Neural cell (in vitro differentiated cells): ENCODE measurements around the gene SCNN1A.

ENCODE experiments used
- EP300 ChIP-seq: fragments of 450-650 bp; conservative IDR thresholded peaks from 2 replicates; pipeline ENCODE4 v1.6.1; 2014; ENCODE audit warnings: antibody characterized with exemption, mild to moderate bottlenecking, moderate library complexity; ENCODE audit not compliant: poor library complexity, severe bottlenecking
- EZH2 ChIP-seq: fragments of 200-600, 300-800 bp; shearing (Covaris generic), sonication (generic); IDR thresholded peaks from 2 replicates; pipeline ENCODE4 v1.6.1; 2014; ENCODE audit warnings: antibody characterized with exemption, low read length, borderline replicate concordance, mild to moderate bottlenecking; ENCODE audit not compliant: insufficient read depth, poor library complexity, severe bottlenecking
- MXI1 ChIP-seq: fragments of 450-650 bp; conservative IDR thresholded peaks from 2 replicates; pipeline ENCODE4 v1.6.1; 2014; ENCODE audit warnings: antibody characterized with exemption, mild to moderate bottlenecking; ENCODE audit not compliant: poor library complexity, severe bottlenecking
- POLR2AphosphoS5 ChIP-seq: IDR thresholded peaks from 2 replicates; pipeline ENCODE4 v1.6.1; 2012
- RAD21 ChIP-seq: fragments of 450-650 bp; conservative IDR thresholded peaks from 2 replicates; pipeline ENCODE4 v1.6.1; 2014; ENCODE audit warnings: antibody characterized with exemption, mild to moderate bottlenecking, moderate library complexity
- SMC3 ChIP-seq: fragments of 450-650 bp; conservative IDR thresholded peaks from 2 replicates; pipeline ENCODE4 v1.6.1; 2014; ENCODE audit warnings: antibody characterized with exemption, mild to moderate bottlenecking, moderate library complexity; ENCODE audit not compliant: poor library complexity
- TAF1 ChIP-seq: IDR thresholded peaks from 2 replicates; pipeline ENCODE4 v1.6.1; 2012; ENCODE audit warnings: low read depth
- TF ChIP-seq, protein P1 (sequence below): fragments of 450-650 bp; IDR thresholded peaks from 2 replicates; pipeline ENCODE4 v1.5.1; 2014; ENCODE audit warnings: antibody characterized with exemption, mild to moderate bottlenecking, moderate library complexity; ENCODE audit not compliant: poor library complexity, severe bottlenecking
- TF ChIP-seq, protein P2 (sequence below): IDR thresholded peaks from 2 replicates; pipeline ENCODE4 v1.6.1; 2012; ENCODE audit warnings: borderline replicate concordance

DNA sequence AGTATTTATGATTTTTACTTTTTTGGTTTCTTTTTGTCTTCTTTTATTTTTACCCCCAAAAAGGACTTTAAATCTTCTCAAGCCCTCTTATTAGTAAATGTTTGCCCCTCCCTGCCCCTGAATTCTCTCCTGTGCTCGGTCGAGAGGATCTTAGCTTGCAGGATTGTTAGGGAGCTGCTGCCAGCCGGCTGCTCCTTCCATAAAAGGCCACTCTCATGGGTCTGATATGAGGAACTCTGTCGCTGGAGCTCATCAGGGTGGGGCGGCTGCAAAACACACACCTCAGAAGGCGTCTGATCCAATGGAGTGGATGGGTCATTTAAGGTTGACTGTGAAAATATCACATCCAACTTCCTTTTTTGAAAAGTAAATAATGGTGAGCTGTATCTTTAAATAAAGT lies 17.1 kb upstream of the SCNN1A start:
- TF ChIP-seq, protein P1, sequence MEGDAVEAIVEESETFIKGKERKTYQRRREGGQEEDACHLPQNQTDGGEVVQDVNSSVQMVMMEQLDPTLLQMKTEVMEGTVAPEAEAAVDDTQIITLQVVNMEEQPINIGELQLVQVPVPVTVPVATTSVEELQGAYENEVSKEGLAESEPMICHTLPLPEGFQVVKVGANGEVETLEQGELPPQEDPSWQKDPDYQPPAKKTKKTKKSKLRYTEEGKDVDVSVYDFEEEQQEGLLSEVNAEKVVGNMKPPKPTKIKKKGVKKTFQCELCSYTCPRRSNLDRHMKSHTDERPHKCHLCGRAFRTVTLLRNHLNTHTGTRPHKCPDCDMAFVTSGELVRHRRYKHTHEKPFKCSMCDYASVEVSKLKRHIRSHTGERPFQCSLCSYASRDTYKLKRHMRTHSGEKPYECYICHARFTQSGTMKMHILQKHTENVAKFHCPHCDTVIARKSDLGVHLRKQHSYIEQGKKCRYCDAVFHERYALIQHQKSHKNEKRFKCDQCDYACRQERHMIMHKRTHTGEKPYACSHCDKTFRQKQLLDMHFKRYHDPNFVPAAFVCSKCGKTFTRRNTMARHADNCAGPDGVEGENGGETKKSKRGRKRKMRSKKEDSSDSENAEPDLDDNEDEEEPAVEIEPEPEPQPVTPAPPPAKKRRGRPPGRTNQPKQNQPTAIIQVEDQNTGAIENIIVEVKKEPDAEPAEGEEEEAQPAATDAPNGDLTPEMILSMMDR = no peak
- TF ChIP-seq POLR2AphosphoS5 = no peak
- TF ChIP-seq, protein P2, sequence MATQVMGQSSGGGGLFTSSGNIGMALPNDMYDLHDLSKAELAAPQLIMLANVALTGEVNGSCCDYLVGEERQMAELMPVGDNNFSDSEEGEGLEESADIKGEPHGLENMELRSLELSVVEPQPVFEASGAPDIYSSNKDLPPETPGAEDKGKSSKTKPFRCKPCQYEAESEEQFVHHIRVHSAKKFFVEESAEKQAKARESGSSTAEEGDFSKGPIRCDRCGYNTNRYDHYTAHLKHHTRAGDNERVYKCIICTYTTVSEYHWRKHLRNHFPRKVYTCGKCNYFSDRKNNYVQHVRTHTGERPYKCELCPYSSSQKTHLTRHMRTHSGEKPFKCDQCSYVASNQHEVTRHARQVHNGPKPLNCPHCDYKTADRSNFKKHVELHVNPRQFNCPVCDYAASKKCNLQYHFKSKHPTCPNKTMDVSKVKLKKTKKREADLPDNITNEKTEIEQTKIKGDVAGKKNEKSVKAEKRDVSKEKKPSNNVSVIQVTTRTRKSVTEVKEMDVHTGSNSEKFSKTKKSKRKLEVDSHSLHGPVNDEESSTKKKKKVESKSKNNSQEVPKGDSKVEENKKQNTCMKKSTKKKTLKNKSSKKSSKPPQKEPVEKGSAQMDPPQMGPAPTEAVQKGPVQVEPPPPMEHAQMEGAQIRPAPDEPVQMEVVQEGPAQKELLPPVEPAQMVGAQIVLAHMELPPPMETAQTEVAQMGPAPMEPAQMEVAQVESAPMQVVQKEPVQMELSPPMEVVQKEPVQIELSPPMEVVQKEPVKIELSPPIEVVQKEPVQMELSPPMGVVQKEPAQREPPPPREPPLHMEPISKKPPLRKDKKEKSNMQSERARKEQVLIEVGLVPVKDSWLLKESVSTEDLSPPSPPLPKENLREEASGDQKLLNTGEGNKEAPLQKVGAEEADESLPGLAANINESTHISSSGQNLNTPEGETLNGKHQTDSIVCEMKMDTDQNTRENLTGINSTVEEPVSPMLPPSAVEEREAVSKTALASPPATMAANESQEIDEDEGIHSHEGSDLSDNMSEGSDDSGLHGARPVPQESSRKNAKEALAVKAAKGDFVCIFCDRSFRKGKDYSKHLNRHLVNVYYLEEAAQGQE = no peak
- TF ChIP-seq EZH2 = no peak
- no peak for TF ChIP-seq EP300
- TF ChIP-seq RAD21 = no peak
- TF ChIP-seq SMC3 = no peak
- no peak for TF ChIP-seq TAF1
- no peak for TF ChIP-seq MXI1
